Measurements from ENCODE around the gene TP53AIP1. TPM values are rescaled to one million over a fixed set of nuclear protein-coding genes. Genes with fewer than 3 reads are reported as not detected.
A peak's percentile ranks its signal among the peaks of the same experiment; 100 is the strongest.

Gene TP53AIP1
- total and polyA plus RNA-seq, 4 donors = 0.59 to 1.4 (median 0.97) TPM

DNA sequence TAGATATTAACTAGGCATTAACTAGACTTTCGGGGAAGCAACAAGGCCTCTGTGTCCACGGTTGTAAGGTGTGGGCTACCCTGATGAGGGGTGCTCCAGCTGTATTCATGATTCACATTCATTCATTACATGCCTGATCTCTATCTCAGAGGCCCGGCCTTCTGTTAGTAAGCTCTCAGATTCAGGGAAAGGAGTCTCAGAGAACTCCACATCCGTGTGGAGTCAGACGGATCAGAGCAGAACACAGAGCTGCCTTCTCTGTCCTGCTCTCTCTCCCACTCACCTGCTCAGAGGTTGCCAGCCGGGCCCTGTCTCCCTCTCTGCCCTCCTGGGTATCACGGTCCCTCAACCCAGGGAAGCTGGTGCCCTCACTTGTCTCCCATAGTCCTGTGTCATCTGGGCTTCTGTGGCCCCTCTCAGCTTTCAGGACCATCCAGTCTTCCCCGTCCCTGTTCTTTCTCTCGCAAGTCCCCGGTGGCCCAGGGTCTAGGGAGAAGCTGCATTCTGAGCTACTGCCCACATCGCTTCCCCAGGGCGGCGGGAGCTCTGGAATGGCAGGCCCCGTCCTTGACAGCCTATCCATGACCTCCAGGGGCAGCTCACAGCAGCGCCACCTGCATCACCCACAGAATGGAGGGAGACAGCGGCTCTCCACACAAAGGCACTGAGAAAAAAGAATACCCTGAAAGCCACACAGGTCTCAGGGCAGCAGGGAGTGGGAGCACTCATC lies 4.3 kb downstream of the TP53AIP1 start:
- WGBS (ENCODE audit: insufficient coverage) = 91% methylated on average over 15 of the region's 16 CpGs
- peaks cover 38% of the 10 kb centered on the region for H3K4me1 ChIP-seq (ENCODE audit: control insufficient read depth, insufficient read depth, low read length)
- no peak for DNase-seq (ENCODE audit: low read depth in 4 of 6, low spot score in 6 of 6)
- H3K27me3 ChIP-seq (ENCODE audit: control insufficient read depth, insufficient read depth, low read length) = no peaks in the 10 kb centered on the region
- no peaks in the 10 kb centered on the region for H3K9me3 ChIP-seq (ENCODE audit: control insufficient read depth, insufficient read depth, low read length)
- H3K4me3 ChIP-seq (ENCODE audit: low read depth, low read length) = no peak overlapping the region
- no peaks in the 10 kb centered on the region for H3K36me3 ChIP-seq (ENCODE audit: control insufficient read depth, insufficient read depth, low read length)
- H3K27ac ChIP-seq (ENCODE audit: low read depth, low read length) = no peak overlapping the region

GRCh38 chr11:128937480-128937879 lies 5.2 kb downstream of the TP53AIP1 start:
- Histone ChIP-seq H3K36me3 (ENCODE audit: control insufficient read depth, insufficient read depth, low read length) (no peaks in the 10 kb centered on the region), H3K27me3 (ENCODE audit: control insufficient read depth, insufficient read depth, low read length) (no peaks in the 10 kb centered on the region), H3K27ac (ENCODE audit: low read depth, low read length) (no peak overlapping the region), H3K4me1 (ENCODE audit: control insufficient read depth, insufficient read depth, low read length) (peaks cover 29% of the 10 kb centered on the region), H3K9me3 (ENCODE audit: control insufficient read depth, insufficient read depth, low read length) (no peaks in the 10 kb centered on the region), H3K4me3 (ENCODE audit: low read depth, low read length) (no peak overlapping the region)
- no peak for DNase-seq (ENCODE audit: low read depth in 4 of 6, low spot score in 6 of 6)
- 71% methylated on average over 9 of the region's 9 CpGs for WGBS (ENCODE audit: insufficient coverage)

GRCh38 chr11:128936606-128937251 lies 5.9 kb downstream of the TP53AIP1 start:
- Histone ChIP-seq H3K4me1 (ENCODE audit: control insufficient read depth, insufficient read depth, low read length) (peaks cover 24% of the 10 kb centered on the region), H3K9me3 (ENCODE audit: control insufficient read depth, insufficient read depth, low read length) (no peaks in the 10 kb centered on the region), H3K27me3 (ENCODE audit: control insufficient read depth, insufficient read depth, low read length) (no peaks in the 10 kb centered on the region), H3K4me3 (ENCODE audit: low read depth, low read length) (no peak overlapping the region), H3K36me3 (ENCODE audit: control insufficient read depth, insufficient read depth, low read length) (no peaks in the 10 kb centered on the region), H3K27ac (ENCODE audit: low read depth, low read length) (no peak overlapping the region)
- WGBS (ENCODE audit: insufficient coverage) = 43% methylated on average over 15 of the region's 16 CpGs
- peak in 1 of 6 donors; percentile 84 for DNase-seq (ENCODE audit: low read depth in 4 of 6, low spot score in 6 of 6)

GRCh38 chr11:128934926-128935325 lies 7.7 kb downstream of the TP53AIP1 start:
- Histone ChIP-seq H3K27ac (ENCODE audit: low read depth, low read length) (no peak overlapping the region), H3K27me3 (ENCODE audit: control insufficient read depth, insufficient read depth, low read length) (no peaks in the 10 kb centered on the region), H3K4me3 (ENCODE audit: low read depth, low read length) (no peak overlapping the region), H3K4me1 (ENCODE audit: control insufficient read depth, insufficient read depth, low read length) (peaks cover 28% of the 10 kb centered on the region), H3K9me3 (ENCODE audit: control insufficient read depth, insufficient read depth, low read length) (no peaks in the 10 kb centered on the region), H3K36me3 (ENCODE audit: control insufficient read depth, insufficient read depth, low read length) (no peaks in the 10 kb centered on the region)
- DNase-seq (ENCODE audit: low read depth in 4 of 6, low spot score in 6 of 6) = no peak
- 87% methylated on average over 5 of the region's 10 CpGs for whole genome bisulfite sequencing (ENCODE audit: insufficient coverage)

DNA sequence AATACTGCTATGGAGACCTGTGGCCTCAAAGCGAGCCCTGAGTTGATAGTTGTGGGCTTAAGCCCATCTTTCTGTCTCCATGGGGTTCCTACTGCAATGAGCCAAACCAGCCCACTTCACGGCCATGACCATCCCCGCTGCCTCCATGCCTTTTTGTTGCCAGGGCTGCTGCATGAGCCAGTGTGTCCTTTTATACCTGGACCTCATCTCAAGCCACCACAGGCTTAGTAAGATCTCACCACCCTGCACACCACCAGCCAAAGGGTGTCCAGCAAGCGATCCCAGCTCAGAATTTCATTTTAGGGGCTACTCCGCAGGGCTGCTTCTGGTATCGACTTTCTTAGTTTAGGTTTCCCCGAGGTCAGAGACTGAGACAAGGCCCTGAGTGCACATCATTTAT lies 8.3 kb downstream of the TP53AIP1 start:
- WGBS (ENCODE audit: insufficient coverage) = 94% methylated on average over 7 of the region's 7 CpGs
- DNase-seq (ENCODE audit: low read depth in 4 of 6, low spot score in 6 of 6) = no peak
- Histone ChIP-seq H3K36me3 (ENCODE audit: control insufficient read depth, insufficient read depth, low read length) (no peaks in the 10 kb centered on the region), H3K27ac (ENCODE audit: low read depth, low read length) (no peak overlapping the region), H3K27me3 (ENCODE audit: control insufficient read depth, insufficient read depth, low read length) (no peaks in the 10 kb centered on the region), H3K9me3 (ENCODE audit: control insufficient read depth, insufficient read depth, low read length) (no peaks in the 10 kb centered on the region), H3K4me1 (ENCODE audit: control insufficient read depth, insufficient read depth, low read length) (peaks cover 34% of the 10 kb centered on the region), H3K4me3 (ENCODE audit: low read depth, low read length) (no peak overlapping the region)

- DNase-seq (ENCODE audit: low read depth in 4 of 6, low spot score in 6 of 6) = no peak
- peaks cover 34% of the 10 kb centered on the region for H3K4me1 ChIP-seq (ENCODE audit: control insufficient read depth, insufficient read depth, low read length)
- 95% methylated on average over 7 of the region's 7 CpGs for WGBS (ENCODE audit: insufficient coverage)
Measured at GRCh38 chr11:128933481-128934178, 9.0 kb downstream of the TP53AIP1 start.

DNA sequence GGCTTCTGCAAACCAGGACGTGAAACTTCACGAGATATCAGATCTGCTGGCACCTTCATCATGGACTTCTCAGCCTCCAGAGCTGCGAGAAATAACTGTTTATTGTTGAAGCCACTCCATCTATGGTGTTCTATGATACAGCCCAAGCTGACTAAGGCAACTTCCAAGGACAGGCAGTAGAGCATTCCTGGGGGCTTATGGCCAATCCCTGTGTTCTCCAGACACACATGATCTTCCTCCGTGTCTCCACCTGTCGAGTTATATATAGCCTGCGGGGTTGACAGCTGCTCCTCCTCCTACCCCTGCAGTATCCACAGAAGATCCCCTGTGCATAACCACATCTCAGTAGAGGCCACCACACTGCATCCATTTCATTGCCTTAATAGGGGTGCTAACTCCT lies 11.0 kb downstream of the TP53AIP1 start:
- no peaks in the 10 kb centered on the region for H3K27me3 ChIP-seq (ENCODE audit: control insufficient read depth, insufficient read depth, low read length)
- H3K27ac ChIP-seq (ENCODE audit: low read depth, low read length) = no peak overlapping the region
- no peak for DNase-seq (ENCODE audit: low read depth in 4 of 6, low spot score in 6 of 6)
- H3K9me3 ChIP-seq (ENCODE audit: control insufficient read depth, insufficient read depth, low read length) = no peaks in the 10 kb centered on the region
- H3K4me3 ChIP-seq (ENCODE audit: low read depth, low read length) = no peak overlapping the region
- H3K4me1 ChIP-seq (ENCODE audit: control insufficient read depth, insufficient read depth, low read length) = peaks cover 17% of the 10 kb centered on the region
- H3K36me3 ChIP-seq (ENCODE audit: control insufficient read depth, insufficient read depth, low read length) = no peaks in the 10 kb centered on the region
- WGBS (ENCODE audit: insufficient coverage) = 93% methylated on average over 6 of the region's 6 CpGs

More at GRCh38 chr11:128933481-128934178, 9.0 kb downstream of the TP53AIP1 start:
- no peak overlapping the region for H3K27ac ChIP-seq (ENCODE audit: low read depth, low read length)
- no peaks in the 10 kb centered on the region for H3K36me3 ChIP-seq (ENCODE audit: control insufficient read depth, insufficient read depth, low read length)
- H3K9me3 ChIP-seq (ENCODE audit: control insufficient read depth, insufficient read depth, low read length) = no peaks in the 10 kb centered on the region
- H3K4me3 ChIP-seq (ENCODE audit: low read depth, low read length) = no peak overlapping the region
- no peaks in the 10 kb centered on the region for H3K27me3 ChIP-seq (ENCODE audit: control insufficient read depth, insufficient read depth, low read length)

DNA sequence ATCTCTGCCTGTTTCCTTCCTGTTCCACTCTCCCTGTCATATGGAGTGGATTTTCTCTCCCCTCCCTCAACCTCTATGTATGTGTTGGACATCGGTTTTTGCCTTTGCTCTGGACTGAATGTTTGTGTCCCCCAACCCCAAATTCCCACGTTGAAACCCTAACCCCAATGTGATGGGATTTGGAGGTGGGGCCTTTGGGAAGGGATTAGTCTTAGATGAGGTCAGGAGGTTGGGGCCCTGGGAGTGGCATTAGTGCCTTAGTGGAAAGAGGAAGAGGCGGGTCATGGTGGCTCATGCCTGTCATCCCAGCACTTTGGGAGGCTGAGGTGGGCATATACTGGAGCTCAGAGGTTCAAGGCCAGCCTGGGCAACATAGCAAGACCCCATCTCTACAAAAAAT lies 11.6 kb downstream of the TP53AIP1 start:
- H3K27ac ChIP-seq (ENCODE audit: low read depth, low read length) = no peak overlapping the region
- WGBS (ENCODE audit: insufficient coverage) = no CpG with 5 or more reads among the region's 3 CpGs
- H3K27me3 ChIP-seq (ENCODE audit: control insufficient read depth, insufficient read depth, low read length) = no peaks in the 10 kb centered on the region
- H3K9me3 ChIP-seq (ENCODE audit: control insufficient read depth, insufficient read depth, low read length) = no peaks in the 10 kb centered on the region
- no peak for DNase-seq (ENCODE audit: low read depth in 4 of 6, low spot score in 6 of 6)
- H3K4me1 ChIP-seq (ENCODE audit: control insufficient read depth, insufficient read depth, low read length) = peaks cover 16% of the 10 kb centered on the region
- no peak overlapping the region for H3K4me3 ChIP-seq (ENCODE audit: low read depth, low read length)
- no peaks in the 10 kb centered on the region for H3K36me3 ChIP-seq (ENCODE audit: control insufficient read depth, insufficient read depth, low read length)

- Histone ChIP-seq H3K27me3 (ENCODE audit: control insufficient read depth, insufficient read depth, low read length) (no peaks in the 10 kb centered on the region), H3K36me3 (ENCODE audit: control insufficient read depth, insufficient read depth, low read length) (no peaks in the 10 kb centered on the region)
- DNase-seq (ENCODE audit: low read depth in 4 of 6, low spot score in 6 of 6) = peak in 1 of 6 donors; percentile 76
Measured at GRCh38 chr11:128929991-128930390, 12.7 kb downstream of the TP53AIP1 start.

More at GRCh38 chr11:128929991-128930390, 12.7 kb downstream of the TP53AIP1 start:
- Histone ChIP-seq H3K9me3 (ENCODE audit: control insufficient read depth, insufficient read depth, low read length) (no peaks in the 10 kb centered on the region), H3K27ac (ENCODE audit: low read depth, low read length) (no peak overlapping the region), H3K4me3 (ENCODE audit: low read depth, low read length) (no peak overlapping the region), H3K4me1 (ENCODE audit: control insufficient read depth, insufficient read depth, low read length) (peaks cover 21% of the 10 kb centered on the region)
- 26% methylated on average over 7 of the region's 12 CpGs for WGBS (ENCODE audit: insufficient coverage)

Data from spinal cord (tissue), 10 donors.